SK-N-SH (cell line): ENCODE measurements around the gene PRRC2B. TPM values are rescaled to one million over a fixed set of nuclear protein-coding genes. Genes with fewer than 3 reads are reported as not detected.
A peak's percentile ranks its signal among the peaks of the same experiment; 100 is the strongest.

ENCODE experiments used
- CTCF ChIA-PET: fragments of 300-600, 350-600 bp; formaldehyde crosslinking; extraction: SDS; loops from one replicate; lab custom pipeline; 2021; lab: Yijun Ruan, JAX
- POLR2A ChIA-PET: fragments of 350-600 bp; sonication (Branson Sonifier 250); formaldehyde crosslinking; extraction: SDS; loops from one replicate; lab custom pipeline; 2020; ENCODE audit warnings: antibody characterized with exemption, inconsistent platforms; lab: Yijun Ruan, JAX
- DNase-seq: peaks from one replicate; pipeline ENCODE4 v3.0.0; 2012
- H2AFZ ChIP-seq: fragments of 200-600 bp; sonication (generic); 2 replicates; pipeline ENCODE4 v1.8.1; 2016; ENCODE audit warnings: antibody characterized with exemption, mild to moderate bottlenecking, low read depth
- H3F3A ChIP-seq: fragments of 200-600 bp; sonication (generic); replicated peaks from 2 replicates; pipeline ENCODE3; 2016; ENCODE audit warnings: antibody characterized with exemption, mild to moderate bottlenecking; ENCODE audit not compliant: insufficient read depth
- H3K27ac ChIP-seq, 2 experiments: fragments of 200-500 bp in 1 of 2; fragments of 200-600 bp in 1 of 2; sonication (Bioruptor generic) in 1 of 2; sonication (generic), shearing (Covaris generic) in 1 of 2; 2 replicates each; pipeline versions ENCODE4 v1.5.1 to v1.6.1; 2014 to 2016; ENCODE audit warnings: low read depth in 2 of 2, inconsistent platforms in 1 of 2, low read length in 1 of 2, mild to moderate bottlenecking in 1 of 2, mixed read lengths in 1 of 2
- H3K27me3 ChIP-seq: fragments of 200-600 bp; sonication (generic), shearing (Covaris generic); 2 replicates; pipeline ENCODE4 v1.6.1; 2016; ENCODE audit warnings: mixed run types; ENCODE audit not compliant: insufficient read depth
- H3K36me3 ChIP-seq, 2 experiments: fragments of 200-500 bp in 1 of 2; fragments of 200-600 bp in 1 of 2; sonication (Bioruptor generic) in 1 of 2; sonication (generic) in 1 of 2; replicated peaks in 1 of 2; 2 replicates each; pipeline versions ENCODE3 to v1.5.1; 2014 to 2016; ENCODE audit warnings: low read length in 1 of 2, mild to moderate bottlenecking in 1 of 2; ENCODE audit not compliant: insufficient read depth in 2 of 2, control insufficient read depth in 1 of 2
- H3K4me1 ChIP-seq, 2 experiments: fragments of 200-500 bp in 1 of 2; fragments of 200-600 bp in 1 of 2; sonication (Bioruptor generic) in 1 of 2; sonication (generic), shearing (Covaris generic) in 1 of 2; 2 replicates each; pipeline versions ENCODE4 v1.5.1 to v1.6.1; 2014 to 2016; ENCODE audit warnings: low read depth in 1 of 2, low read length in 1 of 2, mixed run types in 1 of 2; ENCODE audit not compliant: insufficient read depth in 2 of 2, control insufficient read depth in 1 of 2
- H3K4me2 ChIP-seq: fragments of 200-600 bp; sonication (generic), shearing (Covaris generic); 2 replicates; pipeline ENCODE4 v1.6.1; 2017; ENCODE audit warnings: mixed run types
- H3K4me3 ChIP-seq, 2 experiments: fragments of 200-500 bp in 1 of 2; fragments of 200-600 bp in 1 of 2; sonication (Bioruptor generic) in 1 of 2; sonication (generic), shearing (Covaris generic) in 1 of 2; 2 replicates each; pipeline versions ENCODE4 v1.5.1 to v1.8.1; 2014 to 2016; ENCODE audit warnings: low read depth in 2 of 2, inconsistent platforms in 1 of 2, low read length in 1 of 2, mild to moderate bottlenecking in 1 of 2, mixed read lengths in 1 of 2, moderate library complexity in 1 of 2
- H3K79me2 ChIP-seq: fragments of 200-600 bp; sonication (generic); 2 replicates; pipeline ENCODE4 v1.8.1; 2017; ENCODE audit warnings: mild to moderate bottlenecking; ENCODE audit not compliant: insufficient read depth
- H3K9ac ChIP-seq: fragments of 200-600 bp; sonication (generic); 2 replicates; pipeline ENCODE4 v1.6.1; 2017; ENCODE audit warnings: mixed run types
- H3K9me2 ChIP-seq: fragments of 200-600 bp; sonication (generic); 2 replicates; pipeline ENCODE4 v1.6.1; 2017; ENCODE audit warnings: mixed run types
- H3K9me3 ChIP-seq: fragments of 200-600 bp; sonication (generic); 2 replicates; pipeline ENCODE4 v1.6.1; 2017; ENCODE audit warnings: mixed run types, mild to moderate bottlenecking, moderate library complexity
- H4K20me1 ChIP-seq: fragments of 200-600 bp; sonication (generic); 2 replicates; pipeline ENCODE4 v1.6.1; 2017; ENCODE audit warnings: mild to moderate bottlenecking, mixed run types; ENCODE audit not compliant: insufficient read depth
- CHD2 ChIP-seq: fragments of 150-350 bp; IDR thresholded peaks from 2 replicates; pipeline ENCODE4 v1.6.1; 2018; ENCODE audit warnings: low read length; ENCODE audit not compliant: partially characterized antibody
- CTCF ChIP-seq: fragments of 200-600 bp; sonication (generic); IDR thresholded peaks from 2 replicates; pipeline ENCODE4 v1.6.1; 2017; ENCODE audit warnings: antibody characterized with exemption, mild to moderate bottlenecking, moderate library complexity
- EZH2phosphoT487 ChIP-seq: fragments of 200-600 bp; sonication (generic); IDR thresholded peaks from 2 replicates; pipeline ENCODE4 v1.6.1; 2017; ENCODE audit warnings: low read depth, mixed run types, mild to moderate bottlenecking, antibody characterized with exemption, moderate library complexity, borderline replicate concordance
- GABPA ChIP-seq: IDR thresholded peaks from 2 replicates; pipeline ENCODE4 v1.4.0; 2012; ENCODE audit warnings: low read depth, mild to moderate bottlenecking
- JUND ChIP-seq: IDR thresholded peaks from 2 replicates; pipeline ENCODE4 v1.4.0; 2012
- NFIC ChIP-seq: IDR thresholded peaks from 2 replicates; pipeline ENCODE4 v1.4.0; 2012; ENCODE audit warnings: borderline replicate concordance
- NRF1 ChIP-seq: IDR thresholded peaks from 2 replicates; pipeline ENCODE4 v1.6.1; 2012; ENCODE audit warnings: low read depth, mild to moderate bottlenecking, low read length
- POLR2AphosphoS5 ChIP-seq: IDR thresholded peaks from 2 replicates; pipeline ENCODE4 v1.6.1; 2012; ENCODE audit warnings: low read depth, low read length
- RAD21 ChIP-seq: IDR thresholded peaks from 2 replicates; pipeline ENCODE4 v1.6.1; 2012; ENCODE audit warnings: mild to moderate bottlenecking, low read length
- RFX5 ChIP-seq: IDR thresholded peaks from 2 replicates; pipeline ENCODE4 v1.6.1; 2012; ENCODE audit warnings: mild to moderate bottlenecking, improper control_type of control experiment, low read length
- SIN3A ChIP-seq: IDR thresholded peaks from 2 replicates; pipeline ENCODE4 v1.6.1; 2012; ENCODE audit warnings: low read depth, mild to moderate bottlenecking, low read length, moderate library complexity, borderline replicate concordance
- TAF1 ChIP-seq: IDR thresholded peaks from 2 replicates; pipeline ENCODE4 v1.6.1; 2012; ENCODE audit warnings: low read depth, mild to moderate bottlenecking, low read length, moderate library complexity, borderline replicate concordance
- TEAD4 ChIP-seq: IDR thresholded peaks from 2 replicates; pipeline ENCODE4 v1.4.0; 2012; ENCODE audit warnings: mild to moderate bottlenecking, borderline replicate concordance; ENCODE audit not compliant: insufficient read depth
- YY1 ChIP-seq: IDR thresholded peaks from 2 replicates; pipeline ENCODE4 v1.4.0; 2012; ENCODE audit warnings: low read depth, mild to moderate bottlenecking
- WGBS: methylation state at CpG from one replicate; pipeline ENCODE4 v1.1.6; 2017; ENCODE audit warnings: low lambda C conversion rate; 5-methylcytosine and 5-hydroxymethylcytosine counted together
- polyA plus RNA-seq, 3 experiments: library from polyadenylated mRNA; depleted of rRNA; stranded (reverse); fragments of >200 nt; gene quantifications; 2 replicates each; pipeline ENCODE4 v1.2.3, GENCODE V29; 2012
- TF ChIP-seq, protein P1 (sequence below): IDR thresholded peaks from 2 replicates; pipeline ENCODE4 v1.4.0; 2012; ENCODE audit warnings: low read depth
- TF ChIP-seq, protein P2 (sequence below): IDR thresholded peaks from 2 replicates; pipeline ENCODE4; 2012
- TF ChIP-seq, protein P3 (sequence below): IDR thresholded peaks from 2 replicates; pipeline ENCODE4 v1.4.0; 2012; ENCODE audit warnings: low read depth, borderline replicate concordance
- TF ChIP-seq, protein P4 (sequence below): IDR thresholded peaks from 2 replicates; pipeline ENCODE4 v1.4.0; 2012; ENCODE audit warnings: low read depth, borderline replicate concordance

PRRC2B gene
- polyA plus RNA-seq, 1 of the 3 experiments (the other 2 are of a cell fraction), result 26.3 TPM

- Histone ChIP-seq H4K20me1 (no peaks in the 10 kb centered on the region), H3K27me3 (no peaks in the 10 kb centered on the region), H3K79me2 (peaks cover 16% of the 10 kb centered on the region; the same call in 1 of the 2 replicates), H3K9ac (peak overlapping the region; percentile 80), H3K4me2 (peak overlapping the region; percentile 98), H3K4me1 (peaks cover 0 to 12% of the 10 kb centered on the region in 2 experiments; a peak in 1 of 4 replicates), H3K4me3 (peak overlapping the region; percentile 70 to 83), H3F3A (no peaks in the 10 kb centered on the region), H3K27ac (no peak overlapping the region; a peak in 1 of 4 replicates), H3K9me3 (no peaks in the 10 kb centered on the region), H2AFZ (peak overlapping the region; percentile 59; the same call in 1 of the 2 replicates), H3K9me2 (no peaks in the 10 kb centered on the region), H3K36me3 (peaks cover 5 to 25% of the 10 kb centered on the region in 2 experiments)
- peak; percentile 84 for DNase-seq
- 6% methylated on average over 13 of the region's 29 CpGs for WGBS
- CTCF ChIA-PET, result interaction anchor here (1.1 to 2.1 kb wide), 2 partner anchors 16 to 194 kb away, joined by 3 to 8 read pairs; partner anchors contain the start of gene PRRT1B
- peak; percentile 41; the same call in 1 of the 2 replicates for TF ChIP-seq SIN3A
- TF ChIP-seq CTCF, result peak; percentile 38; the same call in 1 of the 2 replicates
- no peak for TF ChIP-seq YY1
- 0 out of 2 replicates have a peak, but pooled peaks have one; percentile 9 for TF ChIP-seq RAD21
- TF ChIP-seq CHD2, result no peak
- TF ChIP-seq, protein P1, sequence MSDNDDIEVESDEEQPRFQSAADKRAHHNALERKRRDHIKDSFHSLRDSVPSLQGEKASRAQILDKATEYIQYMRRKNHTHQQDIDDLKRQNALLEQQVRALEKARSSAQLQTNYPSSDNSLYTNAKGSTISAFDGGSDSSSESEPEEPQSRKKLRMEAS, result 0 out of 2 replicates have a peak, but pooled peaks have one; percentile 36
- POLR2A ChIA-PET, result interaction anchor here (1.0 kb wide), 1 partner anchor 49 kb away, joined by 3 read pairs; no protein-coding TSS in a partner anchor
Observed at GRCh38 chr9:131530546-131530919, 136.6 kb downstream of the PRRC2B start.

- Histone ChIP-seq H3K4me2 (peak within 1 kb of the TSS; percentile 98), H3K27me3 (no peaks in the 10 kb centered on the region), H3K9ac (peak within 1 kb of the TSS; percentile 80), H4K20me1 (no peaks in the 10 kb centered on the region), H3K36me3 (peaks cover 5 to 20% of the 10 kb centered on the region in 2 experiments), H3K79me2 (peaks cover 16% of the 10 kb centered on the region; the same call in 1 of the 2 replicates), H2AFZ (peak within 1 kb of the TSS; percentile 81; the same call in 1 of the 2 replicates), H3K27ac (peak within 1 kb of the TSS in 1 of 2 experiments; percentile 58; a peak in 1 of 4 replicates), H3F3A (no peaks in the 10 kb centered on the region), H3K9me3 (no peaks in the 10 kb centered on the region), H3K4me3 (peak within 1 kb of the TSS; percentile 70 to 83), H3K4me1 (peaks cover 0 to 12% of the 10 kb centered on the region in 2 experiments; a peak in 1 of 4 replicates), H3K9me2 (no peaks in the 10 kb centered on the region)
- 60% methylated on average over 17 of the region's 103 CpGs for WGBS
- DNase-seq, result peak; percentile 100
- TF ChIP-seq, protein P2, sequence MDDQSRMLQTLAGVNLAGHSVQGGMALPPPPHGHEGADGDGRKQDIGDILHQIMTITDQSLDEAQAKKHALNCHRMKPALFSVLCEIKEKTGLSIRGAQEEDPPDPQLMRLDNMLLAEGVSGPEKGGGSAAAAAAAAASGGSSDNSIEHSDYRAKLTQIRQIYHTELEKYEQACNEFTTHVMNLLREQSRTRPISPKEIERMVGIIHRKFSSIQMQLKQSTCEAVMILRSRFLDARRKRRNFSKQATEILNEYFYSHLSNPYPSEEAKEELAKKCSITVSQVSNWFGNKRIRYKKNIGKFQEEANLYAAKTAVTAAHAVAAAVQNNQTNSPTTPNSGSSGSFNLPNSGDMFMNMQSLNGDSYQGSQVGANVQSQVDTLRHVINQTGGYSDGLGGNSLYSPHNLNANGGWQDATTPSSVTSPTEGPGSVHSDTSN, result no peak
- no peak for TF ChIP-seq NFIC
- no peak for TF ChIP-seq RFX5
- TF ChIP-seq CHD2, result peak; percentile 82
- TF ChIP-seq GABPA, result peak; percentile 83
- peak; percentile 78 for TF ChIP-seq NRF1
- peak; percentile 61 for TF ChIP-seq POLR2AphosphoS5
- peak; percentile 67; the same call in 1 of the 2 replicates for TF ChIP-seq TAF1
- no peak for TF ChIP-seq JUND
- no peak for TF ChIP-seq SIN3A
- TF ChIP-seq, protein P3, sequence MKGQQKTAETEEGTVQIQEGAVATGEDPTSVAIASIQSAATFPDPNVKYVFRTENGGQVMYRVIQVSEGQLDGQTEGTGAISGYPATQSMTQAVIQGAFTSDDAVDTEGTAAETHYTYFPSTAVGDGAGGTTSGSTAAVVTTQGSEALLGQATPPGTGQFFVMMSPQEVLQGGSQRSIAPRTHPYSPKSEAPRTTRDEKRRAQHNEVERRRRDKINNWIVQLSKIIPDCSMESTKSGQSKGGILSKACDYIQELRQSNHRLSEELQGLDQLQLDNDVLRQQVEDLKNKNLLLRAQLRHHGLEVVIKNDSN, result no peak
- TF ChIP-seq EZH2phosphoT487, result no peak
- no peak for TF ChIP-seq TEAD4
- TF ChIP-seq, protein P4, sequence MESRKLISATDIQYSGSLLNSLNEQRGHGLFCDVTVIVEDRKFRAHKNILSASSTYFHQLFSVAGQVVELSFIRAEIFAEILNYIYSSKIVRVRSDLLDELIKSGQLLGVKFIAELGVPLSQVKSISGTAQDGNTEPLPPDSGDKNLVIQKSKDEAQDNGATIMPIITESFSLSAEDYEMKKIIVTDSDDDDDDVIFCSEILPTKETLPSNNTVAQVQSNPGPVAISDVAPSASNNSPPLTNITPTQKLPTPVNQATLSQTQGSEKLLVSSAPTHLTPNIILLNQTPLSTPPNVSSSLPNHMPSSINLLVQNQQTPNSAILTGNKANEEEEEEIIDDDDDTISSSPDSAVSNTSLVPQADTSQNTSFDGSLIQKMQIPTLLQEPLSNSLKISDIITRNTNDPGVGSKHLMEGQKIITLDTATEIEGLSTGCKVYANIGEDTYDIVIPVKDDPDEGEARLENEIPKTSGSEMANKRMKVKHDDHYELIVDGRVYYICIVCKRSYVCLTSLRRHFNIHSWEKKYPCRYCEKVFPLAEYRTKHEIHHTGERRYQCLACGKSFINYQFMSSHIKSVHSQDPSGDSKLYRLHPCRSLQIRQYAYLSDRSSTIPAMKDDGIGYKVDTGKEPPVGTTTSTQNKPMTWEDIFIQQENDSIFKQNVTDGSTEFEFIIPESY, result no peak
- POLR2A ChIA-PET, result interaction anchor here (0.6 to 1.0 kb wide), 3 partner anchors 48 to 212 kb away, joined by 3 to 4 read pairs (median 3); no protein-coding TSS in a partner anchor
- CTCF ChIA-PET, result interaction anchor here (1.1 to 2.1 kb wide), 2 partner anchors 15 to 195 kb away, joined by 3 to 8 read pairs; partner anchors contain the start of gene PRRT1B
Observed at GRCh38 chr9:131530920-131531832, 137.3 kb downstream of the PRRC2B start, which contains the start of gene UCK1. Gene UCK1, minus strand, starts transcription at chr9:131531263. Its CDS starts 89 bp downstream, at chr9:131531174.
